ENCODE results near the gene MLN. TPM values are rescaled to one million over a fixed set of nuclear protein-coding genes. Genes with fewer than 3 reads are reported as not detected.

MLN gene
- total RNA-seq, 1 experiment from 2014 or later = not detected

- ChIA-PET POLR2A (no interaction called here), CTCF (no interaction called here)
- Mint-ChIP-seq H3K36me3 (ENCODE audit: insufficient read depth, unreplicated experiment) (no peaks in the 10 kb centered on the region), H3K9me3 (ENCODE audit: unreplicated experiment) (no peaks in the 10 kb centered on the region), H3K4me1 (ENCODE audit: insufficient read depth, unreplicated experiment) (no peaks in the 10 kb centered on the region), H3K27ac (ENCODE audit: low read depth, unreplicated experiment) (no peak overlapping the region), H3K4me3 (ENCODE audit: unreplicated experiment) (no peak overlapping the region), H3K27me3 (ENCODE audit: insufficient read depth, unreplicated experiment) (no peaks in the 10 kb centered on the region)
- intact Hi-C loops (cut with micrococcal nuclease) = loop anchor here (10.0 kb wide), 1 partner anchor 62 kb away; the partner anchor contains the start of gene LEMD2
- TF ChIP-seq CTCF (IDR thresholded peaks at IDR 0.05; ENCODE audit: unreplicated experiment) = no peak
- DNase-seq (ENCODE audit: unreplicated experiment) = no peak
- BruUV-seq (replicated peaks) = no TSS peak
Observed at GRCh38 chr6:33847078-33847477, 43.3 kb upstream of the MLN start.

DNA sequence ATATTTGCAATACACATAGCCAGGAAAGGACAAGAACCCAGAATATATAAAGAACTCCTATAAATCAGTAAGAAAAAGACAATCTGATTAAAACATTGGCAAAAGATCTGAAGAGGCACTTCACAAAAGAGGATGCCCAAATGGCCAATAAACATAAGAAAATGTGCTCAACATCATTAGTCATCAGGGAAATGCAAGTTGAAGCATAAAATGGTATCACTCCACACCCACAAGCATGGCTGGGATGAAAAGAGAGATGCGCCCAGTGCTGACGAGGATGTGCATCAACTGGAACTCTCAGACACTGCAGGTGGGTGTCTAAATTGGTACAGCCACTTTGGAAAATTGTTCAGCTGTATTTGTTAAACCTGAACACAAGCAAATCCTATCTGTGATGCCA lies 42.4 kb upstream of the MLN start:
- CTCF ChIA-PET = no interaction called here
- intact Hi-C loops (cut with micrococcal nuclease) = loop anchor here (10.0 kb wide), 1 partner anchor 61 kb away; the partner anchor contains the start of gene LEMD2
- TF ChIP-seq CTCF (IDR thresholded peaks at IDR 0.05; ENCODE audit: unreplicated experiment) = no peak

DNA sequence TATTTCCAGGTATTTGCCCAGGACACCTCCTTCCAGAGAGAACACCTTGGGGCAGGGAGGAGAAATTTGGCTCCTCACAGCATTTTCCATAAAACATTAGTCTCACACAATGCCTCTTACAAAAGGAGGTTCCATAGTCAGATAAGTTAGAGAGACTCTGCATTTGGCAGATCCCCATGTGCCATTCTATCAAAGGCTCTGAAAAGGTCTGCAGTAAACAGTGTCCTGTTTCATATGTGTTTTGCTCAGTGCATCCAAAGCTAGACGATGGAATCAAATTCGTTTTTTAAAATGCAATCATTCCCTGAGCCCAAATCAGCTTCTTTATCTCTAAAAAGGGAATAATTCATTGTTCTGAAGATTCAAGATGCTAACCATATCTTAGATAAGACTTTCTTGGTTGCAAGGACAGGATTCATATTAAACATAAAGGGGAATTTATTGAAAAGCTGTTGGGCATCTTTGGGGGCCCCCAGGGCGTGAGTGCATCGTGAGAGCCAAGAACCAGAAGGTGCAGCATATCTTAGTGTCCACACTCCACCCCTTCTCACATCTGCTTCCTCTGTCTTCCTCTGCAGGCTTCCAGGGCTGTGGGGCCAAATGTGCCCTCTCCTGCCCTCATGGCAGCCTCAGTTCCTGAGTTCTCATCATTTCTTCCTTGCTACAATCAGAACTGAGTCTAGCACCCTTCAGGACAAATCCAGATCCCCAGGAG lies 41.4 kb upstream of the MLN start:
- ChIA-PET POLR2A (interaction anchor here (0.7 kb wide), 1 partner anchor 10 kb away, joined by 3 read pairs; no protein-coding TSS in a partner anchor), CTCF (interaction anchor here (0.6 kb wide), 1 partner anchor 243 kb away, joined by 4 read pairs; no protein-coding TSS in a partner anchor)
- intact Hi-C loops (cut with micrococcal nuclease) = loop anchor here (10.0 kb wide), 1 partner anchor 60 kb away; the partner anchor contains the start of gene LEMD2
- peaks cover 5% of the 10 kb centered on the region for H3K4me1 Mint-ChIP-seq (ENCODE audit: insufficient read depth, unreplicated experiment)
- H3K9me3 Mint-ChIP-seq (ENCODE audit: unreplicated experiment) = no peaks in the 10 kb centered on the region
- no TSS peak for BruUV-seq (replicated peaks)
- H3K27ac Mint-ChIP-seq (ENCODE audit: low read depth, unreplicated experiment) = no peak overlapping the region
- no peaks in the 10 kb centered on the region for H3K36me3 Mint-ChIP-seq (ENCODE audit: insufficient read depth, unreplicated experiment)
- TF ChIP-seq CTCF (IDR thresholded peaks at IDR 0.05; ENCODE audit: unreplicated experiment) = no peak
- H3K4me3 Mint-ChIP-seq (ENCODE audit: unreplicated experiment) = no peak overlapping the region
- no peaks in the 10 kb centered on the region for H3K27me3 Mint-ChIP-seq (ENCODE audit: insufficient read depth, unreplicated experiment)
- DNase-seq (ENCODE audit: unreplicated experiment) = no peak

More for the DNA sequence above, 42.4 kb upstream of the MLN start:
- POLR2A ChIA-PET = interaction anchor here (0.7 kb wide), 1 partner anchor 37 kb away, joined by 3 read pairs; no protein-coding TSS in a partner anchor
- H3K27me3 Mint-ChIP-seq (ENCODE audit: insufficient read depth, unreplicated experiment) = no peaks in the 10 kb centered on the region
- H3K27ac Mint-ChIP-seq (ENCODE audit: low read depth, unreplicated experiment) = no peak overlapping the region
- no peak for DNase-seq (ENCODE audit: unreplicated experiment)
- no peaks in the 10 kb centered on the region for H3K36me3 Mint-ChIP-seq (ENCODE audit: insufficient read depth, unreplicated experiment)
- H3K9me3 Mint-ChIP-seq (ENCODE audit: unreplicated experiment) = no peaks in the 10 kb centered on the region
- H3K4me3 Mint-ChIP-seq (ENCODE audit: unreplicated experiment) = no peak overlapping the region
- H3K4me1 Mint-ChIP-seq (ENCODE audit: insufficient read depth, unreplicated experiment) = no peaks in the 10 kb centered on the region
- BruUV-seq (replicated peaks) = no TSS peak
